H9 (cell line): Measurements from ENCODE around the gene TBC1D5. TPM values are rescaled to one million over a fixed set of nuclear protein-coding genes. Genes with fewer than 3 reads are reported as not detected.

ENCODE experiments used
- DNase-seq: peaks from one replicate; pipeline ENCODE4 v3.0.0-alpha.2; 2017
- H2AFZ ChIP-seq: one replicate; pipeline ENCODE4 v1.6.1; 2013; ENCODE audit warnings: mild to moderate bottlenecking, low read length, control low read depth, moderate library complexity
- H2AK5ac ChIP-seq: 2 replicates; pipeline ENCODE4 v1.6.1; 2013; ENCODE audit warnings: low read length, control low read depth, mixed read lengths; ENCODE audit not compliant: insufficient read length
- H2BK120ac ChIP-seq: one replicate; pipeline ENCODE4 v1.6.1; 2013; ENCODE audit warnings: low read depth, mild to moderate bottlenecking, low read length, control low read depth, inconsistent platforms; ENCODE audit not compliant: poor library complexity, severe bottlenecking
- H2BK12ac ChIP-seq: 2 replicates; pipeline ENCODE4 v1.6.1; 2013; ENCODE audit warnings: low read length, control low read depth, mixed read lengths, low read depth; ENCODE audit not compliant: insufficient read length
- H2BK15ac ChIP-seq: 2 replicates; pipeline ENCODE4 v1.6.1; 2013; ENCODE audit warnings: low read depth, low read length, control low read depth
- H2BK20ac ChIP-seq: one replicate; pipeline ENCODE4 v1.6.1; 2013; ENCODE audit warnings: low read depth, mild to moderate bottlenecking, low read length, control low read depth, inconsistent platforms; ENCODE audit not compliant: poor library complexity, severe bottlenecking
- H2BK5ac ChIP-seq: 2 replicates; pipeline ENCODE4 v1.6.1; 2013; ENCODE audit warnings: low read length, control low read depth, mixed read lengths; ENCODE audit not compliant: insufficient read length
- H3K14ac ChIP-seq: 2 replicates; pipeline ENCODE4 v1.6.1; 2013; ENCODE audit warnings: low read length, control low read depth; ENCODE audit not compliant: insufficient read depth
- H3K18ac ChIP-seq: 2 replicates; pipeline ENCODE4 v1.6.1; 2013; ENCODE audit warnings: low read depth, mild to moderate bottlenecking, mixed read lengths, low read length, control low read depth; ENCODE audit not compliant: insufficient read length
- H3K23ac ChIP-seq: 2 replicates; pipeline ENCODE4 v1.6.1; 2013; ENCODE audit warnings: low read length, control low read depth, mixed read lengths, low read depth; ENCODE audit not compliant: insufficient read length
- H3K23me2 ChIP-seq: 2 replicates; pipeline ENCODE4 v1.6.1; 2013; ENCODE audit warnings: low read depth, mild to moderate bottlenecking, mixed read lengths, low read length, control low read depth; ENCODE audit not compliant: insufficient read length, poor library complexity, severe bottlenecking
- H3K27ac ChIP-seq: 2 replicates; pipeline ENCODE4 v1.5.1; 2013; ENCODE audit warnings: low read length, control low read depth, mixed read lengths, low read depth; ENCODE audit not compliant: insufficient read length
- H3K27me3 ChIP-seq: 2 replicates; pipeline ENCODE4 v1.6.1; 2013; ENCODE audit warnings: low read length, control low read depth, inconsistent platforms; ENCODE audit not compliant: insufficient read depth
- H3K4ac ChIP-seq: 2 replicates; pipeline ENCODE4 v1.6.1; 2013; ENCODE audit warnings: low read depth, mild to moderate bottlenecking, control low read depth, inconsistent platforms, low read length, moderate library complexity
- H3K4me1 ChIP-seq: 2 replicates; pipeline ENCODE4 v1.6.1; 2013; ENCODE audit warnings: low read length, control low read depth, inconsistent platforms; ENCODE audit not compliant: insufficient read depth
- H3K4me2 ChIP-seq: 2 replicates; pipeline ENCODE4 v1.6.1; 2013; ENCODE audit warnings: low read length, control low read depth, mixed read lengths; ENCODE audit not compliant: insufficient read length, insufficient read depth
- H3K56ac ChIP-seq: 2 replicates; pipeline ENCODE4 v1.6.1; 2013; ENCODE audit warnings: low read depth, mild to moderate bottlenecking, mixed read lengths, low read length, control low read depth; ENCODE audit not compliant: insufficient read length
- H3K79me1 ChIP-seq: 2 replicates; pipeline ENCODE4 v1.6.1; 2013; ENCODE audit warnings: low read depth, mild to moderate bottlenecking, moderate library complexity, low read length, control low read depth, inconsistent platforms; ENCODE audit not compliant: insufficient read depth, poor library complexity, severe bottlenecking
- H3K79me2 ChIP-seq: 2 replicates; pipeline ENCODE4 v1.6.1; 2013; ENCODE audit warnings: low read length, control low read depth, inconsistent platforms; ENCODE audit not compliant: insufficient read depth
- H3K9ac ChIP-seq: 2 replicates; pipeline ENCODE4 v1.6.1; 2013; ENCODE audit warnings: low read length, control low read depth, mixed read lengths; ENCODE audit not compliant: insufficient read length; ENCODE audit errors: extremely low read depth
- H3K9me3 ChIP-seq: one replicate; pipeline ENCODE4 v1.6.1; 2013; ENCODE audit warnings: low read depth, low read length, inconsistent platforms; ENCODE audit not compliant: control insufficient read depth
- H3T11ph ChIP-seq: one replicate; pipeline ENCODE4 v1.6.1; 2013; ENCODE audit warnings: mild to moderate bottlenecking, low read length, control low read depth, inconsistent platforms
- H4K20me1 ChIP-seq: one replicate; pipeline ENCODE4 v1.6.1; 2013; ENCODE audit not compliant: control insufficient read depth, insufficient read length, insufficient read depth
- H4K5ac ChIP-seq: 2 replicates; pipeline ENCODE4 v1.6.1; 2013; ENCODE audit warnings: low read depth, mild to moderate bottlenecking, mixed read lengths, low read length, control low read depth; ENCODE audit not compliant: insufficient read length
- H4K8ac ChIP-seq: replicated peaks from 2 replicates; pipeline ENCODE4 v1.6.1; 2013; ENCODE audit warnings: low read length, control low read depth, mixed read lengths, low read depth; ENCODE audit not compliant: insufficient read length
- H4K91ac ChIP-seq: 2 replicates; pipeline ENCODE4 v1.6.1; 2013; ENCODE audit warnings: low read depth, mild to moderate bottlenecking, moderate library complexity, mixed read lengths, low read length, control low read depth; ENCODE audit not compliant: insufficient read length
- H3K27ac Mint-ChIP-seq, 3 experiments: 2 replicates in 2 of 3; 3 replicates in 1 of 3; pipeline ENCODE4 v1.8.0; 2020 to 2021; ENCODE audit warnings: mixed read lengths in 3 of 3, mild to moderate bottlenecking in 1 of 3, moderate library complexity in 1 of 3
- H3K27me3 Mint-ChIP-seq: 2 replicates; pipeline ENCODE4 v1.8.0; 2021; ENCODE audit warnings: low read depth, mild to moderate bottlenecking, moderate library complexity, mixed read lengths
- H3K36me3 Mint-ChIP-seq, 3 experiments: 2 replicates in 2 of 3; 3 replicates in 1 of 3; pipeline ENCODE4 v1.8.0; 2020 to 2021; ENCODE audit warnings: low read depth in 3 of 3, mixed read lengths in 3 of 3; ENCODE audit not compliant: insufficient read depth in 1 of 3
- H3K4me1 Mint-ChIP-seq, 2 experiments: 2 replicates each; pipeline ENCODE4 v1.8.0; 2020; ENCODE audit warnings: mixed read lengths in 2 of 2
- H3K4me3 Mint-ChIP-seq, 2 experiments: 2 replicates in 1 of 2; 3 replicates in 1 of 2; pipeline ENCODE4 v1.8.0; 2020 to 2021; ENCODE audit warnings: mild to moderate bottlenecking in 2 of 2, mixed read lengths in 2 of 2, moderate library complexity in 1 of 2
- H3K9me3 Mint-ChIP-seq, 2 experiments: 2 replicates in 1 of 2; 3 replicates in 1 of 2; pipeline ENCODE4 v1.8.0; 2020; ENCODE audit warnings: mild to moderate bottlenecking in 2 of 2, mixed read lengths in 2 of 2, moderate library complexity in 1 of 2
- CTCF ChIP-seq: fragments of 200-600 bp; sonication (generic); conservative IDR thresholded peaks from 3 replicates; pipeline ENCODE4 v1.8.0; 2021; ENCODE audit warnings: antibody characterized with exemption, mild to moderate bottlenecking
- WGBS: extraction: QIAGEN DNeasy Blood & Tissue Kit; methylation state at CpG from one replicate; pipeline ENCODE4 v1.1.7; 2013; ENCODE audit warnings: missing lambda C conversion rate, low lambda C conversion rate, mixed read lengths; ENCODE audit not compliant: insufficient read length; ENCODE audit errors: extremely low coverage; 5-methylcytosine and 5-hydroxymethylcytosine counted together
- total RNA-seq: library from RNA; stranded (reverse); gene quantifications from 2 replicates; pipeline ENCODE4 v1.2.1, GENCODE V29; 2021

TBC1D5 gene
- total RNA-seq, 1 experiment from 2014 or later = 25.0 TPM

GRCh38 chr3:17433876-17434275 is 308.6 kb downstream of the TBC1D5 start:
- H3K79me2 ChIP-seq = no peaks in the 10 kb centered on the region
- no peak overlapping the region for H3K14ac ChIP-seq
- H3K27ac ChIP-seq = no peak overlapping the region
- no peak overlapping the region for H3K27ac Mint-ChIP-seq
- no peak overlapping the region for H4K91ac ChIP-seq
- no peaks in the 10 kb centered on the region for H3K27me3 ChIP-seq
- no peak overlapping the region for H2BK20ac ChIP-seq
- H3K23me2 ChIP-seq = no peaks in the 10 kb centered on the region
- no peak overlapping the region for H3K23ac ChIP-seq
- H3K36me3 Mint-ChIP-seq = peaks cover 0 to 2% (median 0%) of the 10 kb centered on the region in 3 experiments; a peak in 3 of 7 replicates
- no peaks in the 10 kb centered on the region for H3K4me1 ChIP-seq
- no peak overlapping the region for H3K9ac ChIP-seq
- no peak overlapping the region for H2BK5ac ChIP-seq
- H2BK15ac ChIP-seq = no peak overlapping the region
- no peaks in the 10 kb centered on the region for H4K20me1 ChIP-seq
- H2AK5ac ChIP-seq = no peak overlapping the region
- H3K4ac ChIP-seq = no peak overlapping the region
- H3K56ac ChIP-seq = no peak overlapping the region
- no peak overlapping the region for H3T11ph ChIP-seq
- no peak overlapping the region for H3K4me3 Mint-ChIP-seq
- no peak overlapping the region for H2AFZ ChIP-seq
- H3K18ac ChIP-seq = no peak overlapping the region
- WGBS = no CpG with 5 or more reads among the region's 4 CpGs
- H3K4me2 ChIP-seq = no peak overlapping the region
- no peak for DNase-seq
- no peak overlapping the region for H2BK12ac ChIP-seq
- no peaks in the 10 kb centered on the region; a peak in 2 of 5 replicates for H3K9me3 Mint-ChIP-seq
- H4K8ac ChIP-seq = no peak overlapping the region
- peaks cover 10 to 20% of the 10 kb centered on the region in 2 experiments for H3K4me1 Mint-ChIP-seq
- no peaks in the 10 kb centered on the region for H3K79me1 ChIP-seq
- no peak overlapping the region for H2BK120ac ChIP-seq
- no peaks in the 10 kb centered on the region for H3K9me3 ChIP-seq
- no peaks in the 10 kb centered on the region for H3K27me3 Mint-ChIP-seq
- H4K5ac ChIP-seq = no peak overlapping the region
- TF ChIP-seq CTCF = no peak
